ENCODE measurements around the gene GALNT11. TPM values are rescaled to one million over a fixed set of nuclear protein-coding genes. Genes with fewer than 3 reads are reported as not detected.
"Not testable (repeated sequence)": the region's sequence is repeated elsewhere in the genome, so short reads cannot be mapped to it uniquely, and the experiment has no call there.

The GALNT11 gene
- total and polyA plus RNA-seq, 4 donors = 12.0 to 21.8 (median 13.8) TPM

DNA sequence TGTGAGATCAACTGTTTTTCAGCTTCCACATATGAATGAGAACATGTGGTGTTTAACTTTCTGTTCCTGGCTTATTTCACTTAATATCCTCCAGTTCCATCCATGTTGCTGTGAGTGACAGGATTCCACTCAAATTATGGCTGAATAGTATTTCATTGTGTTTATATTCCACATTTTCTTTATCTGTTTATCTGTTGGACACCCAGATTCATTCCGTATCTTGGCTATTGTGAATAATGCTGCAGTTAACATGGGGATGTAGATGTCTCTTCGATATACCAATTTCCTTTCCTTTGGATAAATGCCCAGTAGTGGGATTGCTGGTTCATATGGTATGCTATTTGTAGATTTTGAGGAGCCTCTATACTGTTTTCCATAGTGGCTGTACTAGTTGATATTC is 47.9 kb downstream of the GALNT11 start (continued):
- TF ChIP-seq SP1 (IDR thresholded peaks at IDR 0.05) (no peak), RXRA (IDR thresholded peaks at IDR 0.05) (no peak), GABPA (IDR thresholded peaks at IDR 0.05 in 1 of 2, conservative IDR thresholded peaks at IDR 0.05 in 1 of 2) (no peak), EGR1 (IDR thresholded peaks at IDR 0.05; ENCODE audit: low read depth in 2 of 2) (no peak)
- TF ChIP-seq, protein P1, sequence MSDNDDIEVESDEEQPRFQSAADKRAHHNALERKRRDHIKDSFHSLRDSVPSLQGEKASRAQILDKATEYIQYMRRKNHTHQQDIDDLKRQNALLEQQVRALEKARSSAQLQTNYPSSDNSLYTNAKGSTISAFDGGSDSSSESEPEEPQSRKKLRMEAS (IDR thresholded peaks at IDR 0.05) = no peak

DNA sequence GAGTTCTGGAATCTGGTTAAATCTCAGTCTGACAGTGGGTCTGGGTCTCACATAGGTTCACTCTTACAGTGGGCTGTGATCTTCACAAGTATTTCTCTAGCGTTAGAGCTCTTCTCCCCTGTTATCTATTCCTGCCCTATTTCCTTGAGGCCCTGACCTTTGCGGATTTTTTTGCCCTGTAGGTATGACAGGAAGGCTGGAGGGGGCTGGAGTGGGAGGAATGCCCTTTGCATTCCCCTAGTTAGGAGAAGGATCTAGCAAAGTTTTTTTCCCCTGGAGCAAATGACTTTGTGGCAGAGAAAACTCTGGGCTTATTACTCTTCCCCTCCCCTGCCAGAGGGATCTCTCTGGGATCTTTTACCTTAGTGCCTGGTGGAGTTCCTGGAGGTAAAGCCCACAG is 49.2 kb downstream of the GALNT11 start:
- Histone ChIP-seq H3K4me1 (ENCODE audit: control insufficient read depth in 4 of 4, insufficient read depth in 4 of 4, low read length in 3 of 4) (peaks cover 0 to 4% (median 0%) of the 10 kb centered on the region in 4 donors), H3K36me3 (ENCODE audit: control insufficient read depth in 4 of 4, insufficient read depth in 3 of 4, low read depth in 1 of 4, low read length in 3 of 4) (no peaks in the 10 kb centered on the region), H3K27ac (ENCODE audit: low read depth in 1 of 2, low read length in 2 of 2) (no peak overlapping the region), H3K9ac (ENCODE audit: low read depth in 1 of 2, low read length in 2 of 2) (no peak overlapping the region), H3K4me3 (ENCODE audit: low read depth in 1 of 3, low read length in 3 of 3) (no peak overlapping the region), H3K9me3 (ENCODE audit: control insufficient read depth in 4 of 4, low read length in 3 of 4) (no peaks in the 10 kb centered on the region), H3K27me3 (ENCODE audit: control insufficient read depth in 4 of 4, insufficient read depth in 4 of 4, low read length in 3 of 4) (no peaks in the 10 kb centered on the region)
- TF ChIP-seq, protein P2, sequence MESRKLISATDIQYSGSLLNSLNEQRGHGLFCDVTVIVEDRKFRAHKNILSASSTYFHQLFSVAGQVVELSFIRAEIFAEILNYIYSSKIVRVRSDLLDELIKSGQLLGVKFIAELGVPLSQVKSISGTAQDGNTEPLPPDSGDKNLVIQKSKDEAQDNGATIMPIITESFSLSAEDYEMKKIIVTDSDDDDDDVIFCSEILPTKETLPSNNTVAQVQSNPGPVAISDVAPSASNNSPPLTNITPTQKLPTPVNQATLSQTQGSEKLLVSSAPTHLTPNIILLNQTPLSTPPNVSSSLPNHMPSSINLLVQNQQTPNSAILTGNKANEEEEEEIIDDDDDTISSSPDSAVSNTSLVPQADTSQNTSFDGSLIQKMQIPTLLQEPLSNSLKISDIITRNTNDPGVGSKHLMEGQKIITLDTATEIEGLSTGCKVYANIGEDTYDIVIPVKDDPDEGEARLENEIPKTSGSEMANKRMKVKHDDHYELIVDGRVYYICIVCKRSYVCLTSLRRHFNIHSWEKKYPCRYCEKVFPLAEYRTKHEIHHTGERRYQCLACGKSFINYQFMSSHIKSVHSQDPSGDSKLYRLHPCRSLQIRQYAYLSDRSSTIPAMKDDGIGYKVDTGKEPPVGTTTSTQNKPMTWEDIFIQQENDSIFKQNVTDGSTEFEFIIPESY (IDR thresholded peaks at IDR 0.05) = no peak
- TF ChIP-seq SP1 (IDR thresholded peaks at IDR 0.05) = no peak
- TF ChIP-seq FOXA2 (IDR thresholded peaks at IDR 0.05) = no peak
- no peak for TF ChIP-seq NR2F2 (IDR thresholded peaks at IDR 0.05)
- TF ChIP-seq FOXA1 (IDR thresholded peaks at IDR 0.05) = no peak
- TF ChIP-seq RAD21 (IDR thresholded peaks at IDR 0.05) = no peak
- no peak for TF ChIP-seq EGR1 (IDR thresholded peaks at IDR 0.05; ENCODE audit: low read depth in 2 of 2)
- TF ChIP-seq GABPA (IDR thresholded peaks at IDR 0.05 in 1 of 2, conservative IDR thresholded peaks at IDR 0.05 in 1 of 2) = no peak
- TF ChIP-seq, protein P1 (IDR thresholded peaks at IDR 0.05) = no peak
- TF ChIP-seq JUND (IDR thresholded peaks at IDR 0.05) = no peak
- no peak for TF ChIP-seq REST (IDR thresholded peaks at IDR 0.05)
- TF ChIP-seq CTCF (IDR thresholded peaks at IDR 0.05; ENCODE audit: low read depth, low read length, missing input control) = no peak
- TF ChIP-seq, protein P3, sequence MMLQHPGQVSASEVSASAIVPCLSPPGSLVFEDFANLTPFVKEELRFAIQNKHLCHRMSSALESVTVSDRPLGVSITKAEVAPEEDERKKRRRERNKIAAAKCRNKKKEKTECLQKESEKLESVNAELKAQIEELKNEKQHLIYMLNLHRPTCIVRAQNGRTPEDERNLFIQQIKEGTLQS (IDR thresholded peaks at IDR 0.05) = no peak
- TF ChIP-seq TAF1 (conservative IDR thresholded peaks at IDR 0.05) = no peak
- TF ChIP-seq HNF4G (IDR thresholded peaks at IDR 0.05) = no peak
- no peak for TF ChIP-seq RXRA (IDR thresholded peaks at IDR 0.05)
- no peak for TF ChIP-seq HNF4A (conservative IDR thresholded peaks at IDR 0.05)
- no peak for TF ChIP-seq YY1 (IDR thresholded peaks at IDR 0.05)
- WGBS = 76% methylated on average over 2 of the region's 2 CpGs
- no peak for DNase-seq (ENCODE audit: low spot score)

- not testable (repeated sequence) for H3K9me3 ChIP-seq (ENCODE audit: control insufficient read depth in 4 of 4, low read length in 3 of 4); DNase-seq (ENCODE audit: low spot score); H3K36me3 ChIP-seq (ENCODE audit: control insufficient read depth in 4 of 4, insufficient read depth in 3 of 4, low read depth in 1 of 4, low read length in 3 of 4); H3K27me3 ChIP-seq (ENCODE audit: control insufficient read depth in 4 of 4, insufficient read depth in 4 of 4, low read length in 3 of 4); H3K4me3 ChIP-seq (ENCODE audit: low read depth in 1 of 3, low read length in 3 of 3); H3K27ac ChIP-seq (ENCODE audit: low read depth in 1 of 2, low read length in 2 of 2); H3K9ac ChIP-seq (ENCODE audit: low read depth in 1 of 2, low read length in 2 of 2); H3K4me1 ChIP-seq (ENCODE audit: control insufficient read depth in 4 of 4, insufficient read depth in 4 of 4, low read length in 3 of 4)
- whole genome bisulfite sequencing = 96% methylated on average over 14 of the region's 14 CpGs
Observed at GRCh38 chr7:152075379-152075778, 49.9 kb downstream of the GALNT11 start.
